GM18498 (cell line): ENCODE data around the gene TACC2.
"Not testable (repeated sequence)": the region's sequence is repeated elsewhere in the genome, so short reads cannot be mapped to it uniquely, and the experiment has no call there.

ENCODE experiments used
- ATAC-seq: cut with Tn5 transposase; IDR thresholded peaks from one replicate; pipeline ENCODE4 v1.9.1; 2021; ENCODE audit warnings: mild to moderate bottlenecking, moderate library complexity; ENCODE audit not compliant: unreplicated experiment

The TACC2 gene

DNA sequence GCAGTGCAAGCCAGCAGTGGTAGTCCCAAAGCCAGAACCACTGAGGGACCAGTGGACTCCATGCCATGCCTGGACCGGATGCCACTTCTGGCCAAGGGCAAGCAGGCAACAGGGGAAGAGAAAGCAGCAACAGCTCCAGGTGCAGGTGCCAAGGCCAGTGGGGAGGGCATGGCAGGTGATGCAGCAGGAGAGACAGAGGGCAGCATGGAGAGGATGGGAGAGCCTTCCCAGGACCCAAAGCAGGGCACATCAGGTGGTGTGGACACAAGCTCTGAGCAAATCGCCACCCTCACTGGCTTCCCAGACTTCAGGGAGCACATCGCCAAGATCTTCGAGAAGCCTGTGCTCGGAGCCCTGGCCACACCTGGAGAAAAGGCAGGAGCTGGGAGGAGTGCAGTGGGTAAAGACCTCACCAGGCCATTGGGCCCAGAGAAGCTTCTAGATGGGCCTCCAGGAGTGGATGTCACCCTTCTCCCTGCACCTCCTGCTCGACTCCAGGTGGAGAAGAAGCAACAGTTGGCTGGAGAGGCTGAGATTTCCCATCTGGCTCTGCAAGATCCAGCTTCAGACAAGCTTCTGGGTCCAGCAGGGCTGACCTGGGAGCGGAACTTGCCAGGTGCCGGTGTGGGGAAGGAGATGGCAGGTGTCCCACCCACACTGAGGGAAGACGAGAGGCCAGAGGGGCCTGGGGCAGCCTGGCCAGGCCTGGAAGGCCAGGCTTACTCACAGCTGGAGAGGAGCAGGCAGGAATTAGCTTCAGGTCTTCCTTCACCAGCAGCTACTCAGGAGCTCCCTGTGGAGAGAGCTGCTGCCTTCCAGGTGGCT, 97.7 kb downstream of the TACC2 start:
- ATAC-seq: no peak

DNA sequence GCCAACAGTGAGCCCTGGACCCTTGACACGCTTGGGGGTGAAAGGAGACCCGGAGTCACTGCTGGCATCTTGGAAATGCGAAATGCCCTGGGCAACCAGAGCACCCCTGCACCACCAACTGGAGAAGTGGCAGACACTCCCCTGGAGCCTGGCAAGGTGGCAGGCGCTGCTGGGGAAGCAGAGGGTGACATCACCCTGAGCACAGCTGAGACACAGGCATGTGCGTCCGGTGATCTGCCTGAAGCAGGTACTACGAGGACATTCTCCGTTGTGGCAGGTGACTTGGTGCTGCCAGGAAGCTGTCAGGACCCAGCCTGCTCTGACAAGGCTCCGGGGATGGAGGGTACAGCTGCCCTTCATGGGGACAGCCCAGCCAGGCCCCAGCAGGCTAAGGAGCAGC, 98.5 kb downstream of the TACC2 start:
- ATAC-seq: no peak

GRCh38 chr10:122089311-122090017, 100.5 kb downstream of the TACC2 start:
- ATAC-seq: no peak

DNA sequence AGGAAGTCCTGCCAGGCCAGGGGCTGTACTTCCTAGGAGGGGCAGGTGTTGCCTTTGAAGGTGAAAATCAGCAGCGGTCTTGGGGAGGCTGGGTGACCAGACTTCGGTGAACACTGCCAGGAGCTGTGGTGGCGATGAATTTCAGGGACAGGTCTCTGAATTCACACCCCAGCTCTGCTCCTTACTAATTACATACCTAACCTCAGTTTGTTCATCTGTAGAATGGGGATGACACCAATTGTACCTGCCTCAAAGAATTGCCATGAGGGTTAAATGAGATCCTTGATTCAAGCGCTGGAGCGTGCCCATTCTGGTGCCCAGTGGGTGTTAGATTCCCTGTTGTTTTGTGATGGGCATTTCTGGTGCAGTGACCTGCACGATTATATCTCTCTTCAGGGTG, 102.8 kb downstream of the TACC2 start:
- ATAC-seq: no peak

DNA sequence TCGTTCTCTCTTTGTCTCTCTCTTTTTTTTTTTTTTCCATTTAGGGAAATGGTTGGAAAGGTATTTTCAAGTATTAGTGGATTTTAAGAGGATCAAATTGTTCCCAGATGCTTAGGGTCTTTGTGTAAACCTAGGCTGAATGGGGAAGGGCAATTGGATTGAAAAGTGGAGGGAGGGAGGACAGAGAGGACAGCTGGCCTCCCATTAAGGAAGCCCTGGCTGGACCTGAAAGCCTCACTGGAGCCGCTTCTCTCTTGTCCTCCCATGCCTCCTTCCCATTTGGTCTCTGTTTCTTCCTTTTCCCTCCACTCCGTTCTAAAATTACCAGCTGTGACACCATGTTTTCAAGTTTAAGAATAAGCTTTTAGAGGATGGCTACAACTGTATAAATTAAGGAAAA, 104.1 kb downstream of the TACC2 start:
- ATAC-seq: no peak

GRCh38 chr10:122096181-122096580, 107.2 kb downstream of the TACC2 start:
- ATAC-seq: not testable (repeated sequence)

DNA sequence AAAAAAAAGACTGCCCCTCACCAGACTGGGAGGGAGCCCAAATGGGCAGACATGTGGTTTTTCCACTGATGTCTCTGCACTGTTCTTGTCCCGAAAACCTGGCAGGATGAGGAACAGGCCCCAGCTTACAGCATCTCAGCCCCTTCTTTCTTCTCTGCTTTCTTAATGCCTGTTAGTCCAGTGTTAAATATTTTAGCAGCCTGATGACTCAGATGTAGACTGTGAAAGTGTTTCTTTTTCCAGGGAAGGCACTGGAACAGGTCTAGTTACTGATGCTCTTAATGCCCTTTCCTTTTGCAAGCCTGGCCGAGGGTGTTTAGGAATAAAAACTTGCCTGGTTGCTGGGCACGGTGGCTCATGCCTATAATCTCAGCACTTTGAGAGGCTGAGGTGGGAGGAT, 107.7 kb downstream of the TACC2 start:
- ATAC-seq: no peak

GRCh38 chr10:122097935-122098334, 109.0 kb downstream of the TACC2 start:
- ATAC-seq: no peak

GRCh38 chr10:122098924-122099323, 110.0 kb downstream of the TACC2 start:
- ATAC-seq: no peak

DNA sequence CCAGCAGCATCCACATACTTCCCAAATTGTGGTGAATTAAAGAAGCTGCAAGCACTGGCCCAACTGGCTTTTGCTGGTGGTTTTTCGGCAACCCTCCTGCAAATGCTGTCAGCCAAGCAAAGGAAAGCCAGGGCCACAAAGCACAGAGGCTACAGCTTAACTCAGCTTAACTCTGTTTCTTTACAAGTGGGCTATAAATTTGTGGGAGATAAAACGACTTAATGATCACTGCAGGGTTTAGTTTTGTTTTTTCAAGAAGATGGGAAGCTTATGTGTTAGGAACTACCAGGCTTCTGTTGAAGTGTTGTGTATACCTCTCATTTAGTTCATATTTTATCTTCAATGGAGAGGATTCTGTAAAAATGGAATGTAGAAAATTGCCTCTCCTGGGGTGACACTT, 110.6 kb downstream of the TACC2 start:
- ATAC-seq: no peak

GRCh38 chr10:122102146-122102868, 113.3 kb downstream of the TACC2 start:
- no peak for ATAC-seq

DNA sequence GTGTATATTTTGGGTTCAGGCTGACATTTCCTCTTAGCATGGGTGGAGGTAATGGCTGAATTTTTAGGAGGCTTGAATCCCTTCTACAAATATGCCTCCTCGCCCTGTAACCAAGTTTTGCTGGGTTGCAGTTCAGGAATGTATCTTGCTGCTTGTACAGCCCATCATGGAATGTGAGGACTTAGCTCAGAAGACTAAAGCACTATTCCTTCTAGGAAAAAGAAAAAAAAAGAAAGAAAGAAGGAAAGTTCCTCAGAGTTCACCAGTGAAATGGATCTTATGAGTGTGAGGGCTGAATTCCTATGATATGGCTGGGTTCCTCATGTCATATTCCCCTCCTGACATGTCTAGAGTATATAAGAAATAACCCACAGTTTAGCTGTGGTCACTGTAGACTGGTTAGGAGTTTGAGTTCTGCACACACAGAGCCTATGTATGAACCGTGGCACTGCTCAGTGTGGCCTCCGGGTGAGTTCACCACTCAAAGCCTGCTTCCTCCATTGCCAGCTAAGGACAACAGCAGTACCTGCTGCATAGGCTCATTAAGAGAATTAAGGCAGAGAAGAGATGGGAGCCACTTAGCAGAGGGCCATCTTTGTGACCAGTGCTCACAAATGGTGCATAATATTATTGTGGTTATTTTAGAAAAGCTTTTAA, 114.0 kb downstream of the TACC2 start:
- ATAC-seq: no peak

DNA sequence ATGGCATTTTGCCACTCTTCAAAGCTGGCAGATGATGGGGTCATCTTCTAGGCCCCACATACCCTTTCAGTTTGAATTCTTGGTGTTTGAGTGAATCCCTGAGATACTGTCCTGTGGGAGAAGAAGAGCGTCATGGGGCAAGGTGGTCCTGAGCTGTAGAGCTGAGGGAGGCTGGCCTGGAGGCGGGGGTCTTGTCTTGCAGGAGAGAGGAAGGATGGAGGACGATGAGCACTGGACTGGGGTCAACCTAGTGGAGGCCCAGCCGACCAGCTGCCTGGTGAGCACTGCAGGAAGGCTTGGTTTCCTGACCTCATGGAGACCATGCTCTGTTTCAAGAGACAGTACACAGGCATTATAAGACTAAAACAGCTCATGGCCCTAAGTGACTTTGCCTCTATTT, 114.6 kb downstream of the TACC2 start:
- ATAC-seq: no peak

GRCh38 chr10:122108786-122109185, 119.8 kb downstream of the TACC2 start:
- ATAC-seq: not testable (repeated sequence)

- no peak for ATAC-seq
These were observed 123.2 kb downstream of the TACC2 start for GRCh38 chr10:122112021-122112616.

DNA sequence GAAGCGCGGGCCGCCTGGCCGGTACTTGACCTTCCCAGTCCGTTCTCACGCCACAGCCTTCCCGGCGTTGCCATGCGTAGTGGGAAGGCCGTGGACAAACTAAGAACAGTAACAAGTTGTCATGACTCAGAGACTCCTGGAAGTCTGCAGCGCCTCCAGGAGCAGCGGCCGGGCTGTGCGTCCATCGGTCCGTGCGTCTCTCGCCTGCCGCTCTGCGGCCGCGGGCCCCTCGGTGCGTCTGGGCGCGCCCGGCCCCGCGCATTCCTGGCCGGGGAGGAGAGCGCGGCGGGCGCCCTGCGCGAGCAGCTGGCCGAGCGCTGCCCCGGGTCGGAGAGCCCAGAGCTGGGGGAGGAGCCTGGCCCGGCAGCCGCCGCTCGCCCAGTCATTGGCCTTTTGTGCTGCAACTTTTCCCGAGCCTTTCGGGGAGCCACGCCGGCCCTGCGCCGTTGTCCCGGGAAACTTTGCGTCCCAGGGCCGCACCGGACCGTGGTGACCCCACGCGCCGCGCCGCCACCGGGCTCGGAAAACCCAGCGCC, 123.7 kb downstream of the TACC2 start:
- ATAC-seq: peak; percentile 47

DNA sequence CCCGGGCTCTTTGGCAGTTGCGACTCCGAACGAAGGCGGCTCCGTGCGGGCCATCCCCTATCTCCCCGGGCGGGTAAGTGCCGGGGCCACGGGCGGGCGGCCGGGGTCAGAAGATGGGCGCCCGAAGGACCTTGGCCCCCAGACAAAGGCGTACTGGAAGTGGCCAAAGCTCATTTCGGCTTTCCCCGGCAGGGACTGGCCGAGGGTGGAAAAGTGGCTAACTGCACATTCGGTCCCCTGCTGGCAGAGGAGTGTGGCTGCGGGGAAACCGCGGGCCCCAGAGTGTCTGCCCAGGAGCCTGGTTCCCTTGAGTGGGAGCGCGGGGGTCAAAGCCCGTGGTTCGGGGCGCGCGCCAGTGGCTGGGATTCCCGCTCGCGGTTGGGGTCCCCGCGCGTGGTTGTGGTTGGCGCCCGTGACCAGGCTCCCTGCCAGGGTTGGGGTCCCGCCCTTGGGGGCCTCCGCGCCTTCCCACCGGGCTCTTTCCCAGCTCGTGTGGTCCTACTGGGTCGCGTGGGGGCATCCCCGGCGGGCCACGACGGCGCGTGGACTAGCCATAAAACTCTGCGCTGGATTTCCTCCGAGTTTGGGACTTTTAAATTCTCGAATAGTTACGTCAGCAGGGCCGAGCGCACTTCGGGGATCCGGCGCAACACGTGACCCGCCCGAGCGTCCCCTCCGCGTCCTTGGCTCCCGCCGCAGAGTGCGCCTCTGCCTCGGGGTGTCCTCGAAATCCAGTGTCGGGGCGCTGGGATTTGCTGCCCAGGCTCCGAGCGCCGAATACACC, 124.4 kb downstream of the TACC2 start:
- ATAC-seq: peak; percentile 61

DNA sequence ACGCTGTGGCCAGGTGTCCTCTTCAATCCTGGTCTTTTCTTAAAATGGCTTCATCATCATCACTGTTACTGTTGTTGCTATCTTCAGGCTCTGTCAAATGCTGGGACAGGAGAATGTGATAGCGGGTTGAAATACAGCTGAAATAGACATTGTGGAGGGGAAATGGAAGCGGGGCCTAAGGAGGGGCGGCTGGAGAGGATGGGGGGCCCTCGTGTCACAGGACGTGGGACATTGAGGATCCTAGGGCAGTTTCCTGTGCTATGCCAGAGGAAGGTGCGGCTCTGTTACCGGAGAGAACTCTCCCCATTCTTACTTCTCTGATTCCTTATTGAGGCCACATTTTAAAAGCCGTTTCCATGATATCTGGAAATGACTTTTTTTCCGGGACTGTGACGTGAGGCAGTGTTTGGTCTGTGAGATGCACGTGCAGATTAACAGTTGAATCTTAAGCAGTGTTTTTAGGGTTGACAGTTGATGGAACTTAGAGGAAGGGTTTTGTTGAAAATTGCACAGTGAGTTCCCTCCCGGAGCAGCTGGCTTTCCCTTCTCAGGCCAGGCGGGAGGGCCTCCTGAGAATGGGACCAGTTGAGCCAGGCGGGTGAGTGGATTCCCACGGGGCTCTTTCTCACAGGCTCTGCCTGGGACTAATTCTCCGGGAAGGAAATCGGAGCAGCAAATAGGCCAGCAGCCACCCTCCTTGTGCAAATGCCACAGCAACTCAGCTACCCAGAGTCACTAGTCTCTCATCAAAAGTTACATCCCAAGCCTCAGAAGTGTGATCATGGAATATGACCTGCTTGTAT, 125.2 kb downstream of the TACC2 start:
- no peak for ATAC-seq

GRCh38 chr10:122115874-122116273, 126.9 kb downstream of the TACC2 start:
- ATAC-seq: no peak
